ENCODE results near the gene NFIA. TPM values are rescaled to one million over a fixed set of nuclear protein-coding genes. Genes with fewer than 3 reads are reported as not detected.
A peak's percentile ranks its signal among the peaks of the same experiment; 100 is the strongest.

NFIA gene
- total and polyA plus RNA-seq, 9 of the 15 experiments (the other 6 are each of a cell fraction or from before 2014, with no cell fraction given), result 5.3 to 24.9 (median 9.8) TPM

DNA sequence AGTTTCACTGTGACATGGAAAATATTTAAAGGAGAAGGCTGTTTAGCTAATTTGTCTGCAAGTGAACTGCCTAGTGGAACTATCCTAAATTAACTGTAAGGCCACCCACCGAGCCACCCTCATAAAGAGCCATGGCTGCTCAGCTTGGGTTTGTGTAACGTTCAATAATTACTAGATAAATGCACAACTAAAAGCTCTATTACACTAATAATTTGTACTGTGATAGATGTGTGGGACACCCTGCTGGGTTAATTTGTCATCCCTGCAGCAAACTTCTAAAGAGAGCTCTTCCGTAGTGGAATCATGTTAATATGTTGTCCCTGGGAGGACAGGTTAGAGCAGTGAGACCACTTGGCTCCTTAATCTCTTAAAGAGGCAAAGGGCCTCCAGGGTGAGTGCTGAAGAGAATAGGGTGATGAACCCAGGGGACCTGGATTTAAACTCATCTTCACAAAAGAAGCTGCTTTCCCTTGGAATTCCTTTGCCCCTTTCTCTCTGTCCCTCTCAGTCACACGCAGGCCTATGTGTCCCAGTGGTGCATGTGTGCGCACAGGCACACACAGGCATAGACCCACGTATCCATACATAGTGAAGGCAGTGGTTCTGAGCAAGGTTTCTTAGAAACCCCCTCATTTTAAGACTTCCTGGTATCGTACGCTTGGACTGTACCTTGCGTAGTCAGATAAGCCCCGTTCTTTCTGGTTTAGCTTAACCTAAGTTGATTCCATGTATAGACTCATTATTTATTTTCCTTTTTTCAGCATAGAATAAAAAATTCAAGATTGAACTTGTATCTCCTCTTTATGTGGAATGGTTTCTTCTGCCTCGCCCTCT lies 310.3 kb downstream of the NFIA start (continued):
- TF ChIP-seq, protein P1, sequence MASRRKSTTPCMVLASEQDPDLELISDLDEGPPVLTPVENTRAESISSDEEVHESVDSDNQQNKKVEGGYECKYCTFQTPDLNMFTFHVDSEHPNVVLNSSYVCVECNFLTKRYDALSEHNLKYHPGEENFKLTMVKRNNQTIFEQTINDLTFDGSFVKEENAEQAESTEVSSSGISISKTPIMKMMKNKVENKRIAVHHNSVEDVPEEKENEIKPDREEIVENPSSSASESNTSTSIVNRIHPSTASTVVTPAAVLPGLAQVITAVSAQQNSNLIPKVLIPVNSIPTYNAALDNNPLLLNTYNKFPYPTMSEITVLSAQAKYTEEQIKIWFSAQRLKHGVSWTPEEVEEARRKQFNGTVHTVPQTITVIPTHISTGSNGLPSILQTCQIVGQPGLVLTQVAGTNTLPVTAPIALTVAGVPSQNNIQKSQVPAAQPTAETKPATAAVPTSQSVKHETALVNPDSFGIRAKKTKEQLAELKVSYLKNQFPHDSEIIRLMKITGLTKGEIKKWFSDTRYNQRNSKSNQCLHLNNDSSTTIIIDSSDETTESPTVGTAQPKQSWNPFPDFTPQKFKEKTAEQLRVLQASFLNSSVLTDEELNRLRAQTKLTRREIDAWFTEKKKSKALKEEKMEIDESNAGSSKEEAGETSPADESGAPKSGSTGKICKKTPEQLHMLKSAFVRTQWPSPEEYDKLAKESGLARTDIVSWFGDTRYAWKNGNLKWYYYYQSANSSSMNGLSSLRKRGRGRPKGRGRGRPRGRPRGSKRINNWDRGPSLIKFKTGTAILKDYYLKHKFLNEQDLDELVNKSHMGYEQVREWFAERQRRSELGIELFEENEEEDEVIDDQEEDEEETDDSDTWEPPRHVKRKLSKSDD (conservative IDR thresholded peaks at IDR 0.05; ENCODE audit: low read length), result no peak
- TF ChIP-seq CXXC5 (CRISPR knock-in tag; IDR thresholded peaks at IDR 0.05) (peak; percentile 74), ZBED1 (IDR thresholded peaks at IDR 0.05) (no peak), CREB3 (tag; conservative IDR thresholded peaks at IDR 0.05; ENCODE audit: low read depth) (no peak), SNRNP70 (optimal IDR thresholded peaks at IDR 0.05; ENCODE audit: low read depth, low read length) (no peak), NFE2 (IDR thresholded peaks at IDR 0.05; ENCODE audit: low read depth) (no peak), SP1 (CRISPR knock-in tag; IDR thresholded peaks at IDR 0.05) (no peak), SMARCE1 (IDR thresholded peaks at IDR 0.05) (peak; percentile 32; the same call in 1 of the 2 replicates), SRSF9 (IDR thresholded peaks at IDR 0.05; ENCODE audit: borderline replicate concordance, low read depth, low read length) (no peak), ZFX (CRISPR knock-in tag; IDR thresholded peaks at IDR 0.05) (no peak), ZNF707 (CRISPR knock-in tag; conservative IDR thresholded peaks at IDR 0.05) (no peak), NR1H2 (CRISPR knock-in tag; IDR thresholded peaks at IDR 0.05) (no peak), ZBTB17 (CRISPR knock-in tag; IDR thresholded peaks at IDR 0.05) (no peak), ELF2 (CRISPR knock-in tag; IDR thresholded peaks at IDR 0.05) (no peak), NONO (IDR thresholded peaks at IDR 0.05; ENCODE audit: low read depth in 2 of 2, low read length in 1 of 2) (peak in 1 of 2 experiments; percentile 46; a peak in 1 of 4 replicates)
- TF ChIP-seq, protein P2, sequence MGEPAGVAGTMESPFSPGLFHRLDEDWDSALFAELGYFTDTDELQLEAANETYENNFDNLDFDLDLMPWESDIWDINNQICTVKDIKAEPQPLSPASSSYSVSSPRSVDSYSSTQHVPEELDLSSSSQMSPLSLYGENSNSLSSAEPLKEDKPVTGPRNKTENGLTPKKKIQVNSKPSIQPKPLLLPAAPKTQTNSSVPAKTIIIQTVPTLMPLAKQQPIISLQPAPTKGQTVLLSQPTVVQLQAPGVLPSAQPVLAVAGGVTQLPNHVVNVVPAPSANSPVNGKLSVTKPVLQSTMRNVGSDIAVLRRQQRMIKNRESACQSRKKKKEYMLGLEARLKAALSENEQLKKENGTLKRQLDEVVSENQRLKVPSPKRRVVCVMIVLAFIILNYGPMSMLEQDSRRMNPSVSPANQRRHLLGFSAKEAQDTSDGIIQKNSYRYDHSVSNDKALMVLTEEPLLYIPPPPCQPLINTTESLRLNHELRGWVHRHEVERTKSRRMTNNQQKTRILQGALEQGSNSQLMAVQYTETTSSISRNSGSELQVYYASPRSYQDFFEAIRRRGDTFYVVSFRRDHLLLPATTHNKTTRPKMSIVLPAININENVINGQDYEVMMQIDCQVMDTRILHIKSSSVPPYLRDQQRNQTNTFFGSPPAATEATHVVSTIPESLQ (CRISPR knock-in tag; IDR thresholded peaks at IDR 0.05), result no peak
